ENCODE data around the gene ZFYVE9. TPM values are rescaled to one million over a fixed set of nuclear protein-coding genes. Genes with fewer than 3 reads are reported as not detected.

The ZFYVE9 gene
- total RNA-seq, 1 donor from 2014 or later: 40.0 TPM

DNA sequence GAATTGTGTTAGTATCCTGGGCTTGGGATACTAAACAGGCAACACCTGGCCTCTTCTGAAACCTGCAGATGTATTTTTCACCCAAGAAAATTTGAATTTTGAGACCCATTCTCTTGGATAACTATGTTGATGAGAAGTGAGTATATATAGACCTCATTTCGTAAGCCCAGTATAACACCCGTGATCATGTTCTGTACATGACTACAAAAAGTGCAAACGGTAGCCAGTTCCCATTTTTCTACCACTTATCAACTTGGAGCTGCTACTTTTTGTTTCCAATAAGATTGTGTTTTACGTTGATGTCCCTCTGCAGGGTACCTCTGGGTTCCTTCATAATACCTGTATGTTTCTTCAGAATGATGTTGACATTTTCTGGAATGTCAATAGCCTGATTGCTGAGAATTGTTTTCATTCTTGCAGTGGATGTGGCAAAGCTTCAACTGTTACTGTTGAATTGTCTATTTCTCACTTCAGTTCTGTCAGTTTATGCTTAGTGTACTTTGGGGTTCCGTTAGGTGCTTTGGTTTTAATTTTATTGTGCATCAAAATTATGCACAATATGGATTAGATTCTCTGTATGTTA, 48.1 kb downstream of the ZFYVE9 start:
- no peaks in the 10 kb centered on the region for H3K27me3 Mint-ChIP-seq
- peaks cover 19% of the 10 kb centered on the region for H3K9me3 Mint-ChIP-seq (ENCODE audit: low read depth)
- no peak overlapping the region for H3K4me3 Mint-ChIP-seq (ENCODE audit: low read depth)
- TF ChIP-seq, protein P1, sequence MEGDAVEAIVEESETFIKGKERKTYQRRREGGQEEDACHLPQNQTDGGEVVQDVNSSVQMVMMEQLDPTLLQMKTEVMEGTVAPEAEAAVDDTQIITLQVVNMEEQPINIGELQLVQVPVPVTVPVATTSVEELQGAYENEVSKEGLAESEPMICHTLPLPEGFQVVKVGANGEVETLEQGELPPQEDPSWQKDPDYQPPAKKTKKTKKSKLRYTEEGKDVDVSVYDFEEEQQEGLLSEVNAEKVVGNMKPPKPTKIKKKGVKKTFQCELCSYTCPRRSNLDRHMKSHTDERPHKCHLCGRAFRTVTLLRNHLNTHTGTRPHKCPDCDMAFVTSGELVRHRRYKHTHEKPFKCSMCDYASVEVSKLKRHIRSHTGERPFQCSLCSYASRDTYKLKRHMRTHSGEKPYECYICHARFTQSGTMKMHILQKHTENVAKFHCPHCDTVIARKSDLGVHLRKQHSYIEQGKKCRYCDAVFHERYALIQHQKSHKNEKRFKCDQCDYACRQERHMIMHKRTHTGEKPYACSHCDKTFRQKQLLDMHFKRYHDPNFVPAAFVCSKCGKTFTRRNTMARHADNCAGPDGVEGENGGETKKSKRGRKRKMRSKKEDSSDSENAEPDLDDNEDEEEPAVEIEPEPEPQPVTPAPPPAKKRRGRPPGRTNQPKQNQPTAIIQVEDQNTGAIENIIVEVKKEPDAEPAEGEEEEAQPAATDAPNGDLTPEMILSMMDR (IDR thresholded peaks at IDR 0.05; ENCODE audit: unreplicated experiment): no peak
- H3K27ac Mint-ChIP-seq: no peak overlapping the region
- peaks cover 15% of the 10 kb centered on the region for H3K4me1 Mint-ChIP-seq (ENCODE audit: low read depth)
- H3K36me3 Mint-ChIP-seq (ENCODE audit: insufficient read depth): peaks cover 14% of the 10 kb centered on the region
- DNase-seq (ENCODE audit: low spot score, unreplicated experiment): no peak

DNA sequence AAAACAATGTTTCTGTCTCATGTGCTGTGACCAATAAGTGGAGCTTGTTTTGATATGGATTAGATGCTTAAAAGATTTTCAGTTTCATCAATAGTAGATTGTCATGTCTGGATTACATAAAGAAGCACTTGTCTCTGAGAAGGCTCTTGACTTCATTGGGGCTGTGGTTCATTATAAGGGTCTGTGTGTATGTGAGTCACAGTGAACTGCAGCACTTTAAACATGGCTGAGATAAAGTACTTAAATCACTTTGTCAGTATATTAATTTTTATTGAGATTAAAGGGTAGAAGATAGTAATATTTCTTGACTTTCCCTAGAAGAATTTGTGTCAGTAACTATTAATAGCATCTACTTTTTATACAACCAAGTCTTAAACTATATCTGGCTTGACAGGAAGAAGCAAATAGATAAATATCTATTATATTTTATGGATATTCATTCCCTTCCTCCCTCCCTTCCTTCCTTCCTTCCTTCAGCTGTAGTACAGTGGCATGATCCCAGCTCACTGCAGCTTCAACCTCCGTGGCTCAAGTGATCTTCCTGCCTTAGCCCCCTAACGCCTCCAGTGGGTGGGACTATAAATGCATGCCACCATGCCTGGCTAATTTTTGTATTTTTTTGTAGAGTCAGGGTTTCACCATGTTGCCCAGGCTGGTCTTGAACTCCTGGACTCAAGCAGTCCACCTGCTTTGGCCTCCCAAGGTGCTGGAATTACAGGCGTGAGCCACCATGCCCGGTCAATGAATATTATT, 48.8 kb downstream of the ZFYVE9 start:
- peaks cover 15% of the 10 kb centered on the region for H3K4me1 Mint-ChIP-seq (ENCODE audit: low read depth)
- no peak for DNase-seq (ENCODE audit: low spot score, unreplicated experiment)
- H3K27me3 Mint-ChIP-seq: no peaks in the 10 kb centered on the region
- no peak overlapping the region for H3K27ac Mint-ChIP-seq
- TF ChIP-seq, protein P1 (IDR thresholded peaks at IDR 0.05; ENCODE audit: unreplicated experiment): no peak
- H3K9me3 Mint-ChIP-seq (ENCODE audit: low read depth): peaks cover 19% of the 10 kb centered on the region
- H3K4me3 Mint-ChIP-seq (ENCODE audit: low read depth): no peak overlapping the region
- H3K36me3 Mint-ChIP-seq (ENCODE audit: insufficient read depth): peaks cover 14% of the 10 kb centered on the region

DNA sequence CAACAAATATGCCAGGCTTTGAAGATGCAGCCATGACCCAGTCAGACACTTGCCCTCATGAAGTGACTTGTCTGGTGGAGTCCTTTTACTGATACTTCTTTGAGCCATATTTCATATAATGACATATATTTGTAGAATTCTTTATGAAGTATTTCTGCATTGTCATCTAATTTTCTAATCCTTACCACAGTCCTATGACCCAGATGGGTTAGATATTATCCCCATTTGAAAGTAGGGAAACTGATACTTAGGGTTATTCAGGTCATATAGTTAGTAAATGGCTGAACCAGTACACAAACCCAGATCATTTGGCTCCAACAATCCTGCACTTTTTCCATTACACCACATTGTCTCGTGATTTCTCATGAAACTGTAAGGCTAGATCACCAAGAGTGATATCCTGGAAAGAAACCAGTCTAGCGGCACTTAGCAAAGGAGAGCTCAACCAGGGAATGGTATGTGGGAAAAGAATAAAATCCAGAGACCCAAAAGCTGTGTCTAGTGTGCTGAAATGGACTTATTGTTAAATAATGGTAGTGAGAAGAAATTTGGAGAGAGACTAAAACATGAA, 49.6 kb downstream of the ZFYVE9 start:
- TF ChIP-seq, protein P1 (IDR thresholded peaks at IDR 0.05; ENCODE audit: unreplicated experiment): no peak
- peaks cover 14% of the 10 kb centered on the region for H3K36me3 Mint-ChIP-seq (ENCODE audit: insufficient read depth)
- peaks cover 15% of the 10 kb centered on the region for H3K4me1 Mint-ChIP-seq (ENCODE audit: low read depth)
- DNase-seq (ENCODE audit: low spot score, unreplicated experiment): no peak
- no peak overlapping the region for H3K4me3 Mint-ChIP-seq (ENCODE audit: low read depth)
- H3K9me3 Mint-ChIP-seq (ENCODE audit: low read depth): peaks cover 15% of the 10 kb centered on the region
- H3K27ac Mint-ChIP-seq: no peak overlapping the region
- no peaks in the 10 kb centered on the region for H3K27me3 Mint-ChIP-seq

DNA sequence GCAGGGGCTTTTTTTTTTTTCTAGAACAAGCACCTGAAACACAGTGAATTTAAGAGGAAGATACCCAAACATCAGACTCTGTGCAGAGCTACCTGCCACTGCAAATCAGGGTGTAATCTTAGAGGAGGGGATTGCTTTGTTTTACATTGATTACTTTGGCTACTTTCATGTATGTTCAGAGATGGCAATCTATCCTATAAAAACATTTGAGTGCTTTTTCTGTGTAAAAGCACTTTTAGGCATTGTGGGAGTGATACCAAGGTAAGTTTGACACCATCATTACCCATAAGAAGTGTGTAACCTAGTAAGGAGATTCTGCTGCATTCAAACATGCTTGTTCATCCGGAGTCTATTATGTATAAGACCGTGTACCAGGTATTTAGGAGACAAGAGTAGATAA, 50.1 kb downstream of the ZFYVE9 start:
- Mint-ChIP-seq H3K36me3 (ENCODE audit: insufficient read depth) (peaks cover 11% of the 10 kb centered on the region), H3K4me3 (ENCODE audit: low read depth) (no peak overlapping the region), H3K9me3 (ENCODE audit: low read depth) (peaks cover 10% of the 10 kb centered on the region), H3K4me1 (ENCODE audit: low read depth) (peaks cover 15% of the 10 kb centered on the region), H3K27me3 (no peaks in the 10 kb centered on the region), H3K27ac (no peak overlapping the region)
- DNase-seq (ENCODE audit: low spot score, unreplicated experiment): no peak
- TF ChIP-seq, protein P1 (IDR thresholded peaks at IDR 0.05; ENCODE audit: unreplicated experiment): no peak

DNA sequence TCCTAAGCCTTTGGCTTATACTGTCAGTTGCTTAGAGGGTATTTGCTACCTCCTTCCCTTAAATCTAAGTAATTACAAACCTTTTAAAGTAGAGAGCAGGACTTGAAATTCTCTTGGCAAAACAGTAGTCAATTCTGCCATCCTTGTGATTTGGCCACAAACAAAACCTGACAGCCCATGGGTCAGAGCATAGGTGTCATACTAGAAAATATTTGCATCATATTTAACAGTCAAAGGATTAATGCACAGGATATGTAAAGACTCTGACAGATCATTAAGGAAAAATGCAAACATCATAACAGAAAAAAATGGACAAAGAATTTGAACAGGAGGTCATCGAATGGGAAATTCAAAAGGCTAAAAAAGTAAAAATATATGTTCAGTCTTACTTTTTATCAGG, 50.5 kb downstream of the ZFYVE9 start:
- no peak overlapping the region for H3K27ac Mint-ChIP-seq
- TF ChIP-seq, protein P1 (IDR thresholded peaks at IDR 0.05; ENCODE audit: unreplicated experiment): no peak
- peaks cover 6% of the 10 kb centered on the region for H3K9me3 Mint-ChIP-seq (ENCODE audit: low read depth)
- DNase-seq (ENCODE audit: low spot score, unreplicated experiment): no peak
- no peak overlapping the region for H3K4me3 Mint-ChIP-seq (ENCODE audit: low read depth)
- peaks cover 8% of the 10 kb centered on the region for H3K36me3 Mint-ChIP-seq (ENCODE audit: insufficient read depth)
- H3K27me3 Mint-ChIP-seq: no peaks in the 10 kb centered on the region
- peaks cover 13% of the 10 kb centered on the region for H3K4me1 Mint-ChIP-seq (ENCODE audit: low read depth)

Data from progenitor cell of endocrine pancreas (in vitro differentiated cells).